CD14-positive monocyte (primary cell): ENCODE results near the gene HOXA13. TPM values are rescaled to one million over a fixed set of nuclear protein-coding genes. Genes with fewer than 3 reads are reported as not detected.

ENCODE experiments used
- DNase-seq, 3 donors: peaks; one replicate each; pipeline ENCODE4 v3.0.0-alpha.2; 2011 to 2022
- H2AFZ ChIP-seq: 2 replicates; pipeline ENCODE4 v1.6.0; 2012; ENCODE audit warnings: mild to moderate bottlenecking, low read depth, low read length, inconsistent platforms; ENCODE audit not compliant: insufficient read depth, poor library complexity, severe bottlenecking
- H3K27ac ChIP-seq, 2 donors: 1 replicate in 1 of 2; 2 replicates in 1 of 2; pipeline ENCODE4 v1.5.1; 2012 to 2013; ENCODE audit warnings: low read length in 2 of 2, control low read depth in 1 of 2, inconsistent platforms in 1 of 2, low read depth in 1 of 2, mild to moderate bottlenecking in 1 of 2
- H3K27me3 ChIP-seq, 2 donors: one replicate each; pipeline versions ENCODE4 v1.6.0 to v1.6.1; 2011 to 2013; ENCODE audit warnings: low read length in 2 of 2; ENCODE audit not compliant: control insufficient read depth in 2 of 2, insufficient read depth in 2 of 2
- H3K36me3 ChIP-seq, 2 donors: replicated peaks in 1 of 2; 1 replicate in 1 of 2; 2 replicates in 1 of 2; pipeline versions ENCODE4 v1.5.1 to v1.6.1; 2012 to 2013; ENCODE audit warnings: low read length in 2 of 2, control low read depth in 1 of 2, inconsistent platforms in 1 of 2, mild to moderate bottlenecking in 1 of 2; ENCODE audit not compliant: insufficient read depth in 2 of 2, control insufficient read depth in 1 of 2
- H3K4me1 ChIP-seq, 2 donors: 1 replicate in 1 of 2; 2 replicates in 1 of 2; pipeline versions ENCODE4 v1.5.1 to v1.6.1; 2012 to 2013; ENCODE audit warnings: low read length in 2 of 2, control low read depth in 1 of 2, inconsistent platforms in 1 of 2, mild to moderate bottlenecking in 1 of 2, moderate library complexity in 1 of 2; ENCODE audit not compliant: insufficient read depth in 2 of 2, control insufficient read depth in 1 of 2
- H3K4me2 ChIP-seq: replicated peaks from 2 replicates; pipeline ENCODE3; 2012; ENCODE audit warnings: low read length, moderate library complexity, mild to moderate bottlenecking; ENCODE audit not compliant: poor library complexity, severe bottlenecking; ENCODE audit errors: extremely low read depth
- H3K4me3 ChIP-seq, 3 experiments: fragments of 200-600 bp in 1 of 3; sonication (generic) in 1 of 3; replicated peaks in 1 of 3; 1 replicate in 2 of 3; 2 replicates in 1 of 3; pipeline ENCODE4 v1.5.1; 2011 to 2013; ENCODE audit warnings: low read length in 3 of 3, mild to moderate bottlenecking in 3 of 3, control low read depth in 2 of 3, low read depth in 2 of 3, inconsistent platforms in 1 of 3, moderate library complexity in 1 of 3
- H3K79me2 ChIP-seq: 2 replicates; pipeline ENCODE4 v1.6.0; 2012; ENCODE audit warnings: mild to moderate bottlenecking, control low read depth, inconsistent platforms, low read length, moderate library complexity; ENCODE audit not compliant: insufficient read depth
- H3K9ac ChIP-seq: 2 replicates; pipeline ENCODE4 v1.6.0; 2017; ENCODE audit warnings: low read length, mild to moderate bottlenecking; ENCODE audit not compliant: insufficient read depth, poor library complexity, severe bottlenecking
- H3K9me3 ChIP-seq, 2 donors: replicated peaks in 1 of 2; 1 replicate in 1 of 2; 2 replicates in 1 of 2; pipeline versions ENCODE4 v1.5.1 to v1.6.1; 2012 to 2013; ENCODE audit warnings: low read length in 2 of 2, control low read depth in 1 of 2; ENCODE audit not compliant: control insufficient read depth in 1 of 2, insufficient read depth in 1 of 2
- H4K20me1 ChIP-seq: 2 replicates; pipeline ENCODE4 v1.6.0; 2012; ENCODE audit warnings: mild to moderate bottlenecking, low read length, control low read depth, moderate library complexity; ENCODE audit not compliant: insufficient read depth
- H3K27ac Mint-ChIP-seq, 7 donors: one replicate each; pipeline ENCODE4 v1.8.0; 2020; ENCODE audit warnings: mild to moderate bottlenecking in 7 of 7, mixed read lengths in 7 of 7, moderate library complexity in 6 of 7, inconsistent platforms in 2 of 7
- H3K27me3 Mint-ChIP-seq, 3 donors: one replicate each; pipeline ENCODE4 v1.8.0; 2021 to 2022; ENCODE audit warnings: low read depth in 3 of 3, mild to moderate bottlenecking in 3 of 3, mixed read lengths in 3 of 3, moderate library complexity in 3 of 3, inconsistent platforms in 1 of 3
- H3K36me3 Mint-ChIP-seq, 2 donors: one replicate each; pipeline ENCODE4 v1.8.0; 2020; ENCODE audit warnings: mixed read lengths in 2 of 2, inconsistent platforms in 1 of 2, mild to moderate bottlenecking in 1 of 2
- H3K4me1 Mint-ChIP-seq: one replicate; pipeline ENCODE4 v1.8.0; 2020; ENCODE audit warnings: mild to moderate bottlenecking, mixed read lengths
- H3K4me3 Mint-ChIP-seq, 2 donors: one replicate each; pipeline ENCODE4 v1.8.0; 2020; ENCODE audit warnings: mild to moderate bottlenecking in 2 of 2, mixed read lengths in 2 of 2, moderate library complexity in 1 of 2
- H3K9me3 Mint-ChIP-seq, 7 donors: one replicate each; pipeline ENCODE4 v1.8.0; 2020 to 2022; ENCODE audit warnings: mixed read lengths in 7 of 7, mild to moderate bottlenecking in 6 of 7, moderate library complexity in 6 of 7, inconsistent platforms in 2 of 7
- CTCF ChIP-seq: fragments of 200-600 bp; IDR thresholded peaks from one replicate; pipeline ENCODE4 v1.8.0; 2022; ENCODE audit warnings: antibody characterized with exemption, mild to moderate bottlenecking
- WGBS: methylation state at CpG from one replicate; pipeline ENCODE4 v1.1.5; 2013; ENCODE audit warnings: missing lambda C conversion rate; ENCODE audit not compliant: insufficient coverage; 5-methylcytosine and 5-hydroxymethylcytosine counted together
- intact Hi-C, 2 donors: fragments of 100-400 bp; cut with micrococcal nuclease; formaldehyde crosslinking; loops; one replicate each; pipeline versions ENCODE4 v1.15.0 to v1.15.1; 2023
- polyA plus RNA-seq, 3 donors: library from polyadenylated mRNA; depleted of rRNA in 1 of 3; unstranded in 2 of 3; stranded (reverse) in 1 of 3; fragments of 300-500 nt in 2 of 3; fragments of >200 nt in 1 of 3; fragmentation: Illumina TruSeq in 2 of 3; gene quantifications; 1 replicate in 2 of 3; 2 replicates in 1 of 3; pipeline ENCODE4 v1.2.3, GENCODE V29; 2012 to 2021

The HOXA13 gene
- polyA plus RNA-seq, 3 donors = not detected

GRCh38 chr7:27173511-27173955, 26.4 kb downstream of the HOXA13 start:
- intact Hi-C loops = loop anchor here in 1 of 2 donors (1.0 to 5.0 kb wide), 2 partner anchors 11 to 1311 kb away; no protein-coding TSS in a partner anchor
- Mint-ChIP-seq H3K27me3 (peaks cover 85 to 96% (median 91%) of the 10 kb centered on the region in 3 donors), H3K36me3 (peaks cover 15 to 23% of the 10 kb centered on the region in 2 donors), H3K9me3 (peaks cover 2 to 36% (median 16%) of the 10 kb centered on the region in 7 donors), H3K27ac (no peak overlapping the region), H3K4me3 (peak overlapping the region; percentile 58 to 81), H3K4me1 (peaks cover 36% of the 10 kb centered on the region)
- Histone ChIP-seq H3K9ac (peak overlapping the region; percentile 45), H2AFZ (peak overlapping the region; percentile 88), H3K36me3 (no peaks in the 10 kb centered on the region), H3K9me3 (peaks cover 11 to 30% of the 10 kb centered on the region in 2 donors), H3K4me3 (peak overlapping the region; percentile 23 to 76 (median 39)), H4K20me1 (peaks cover 9% of the 10 kb centered on the region), H3K4me2 (peak overlapping the region; percentile 92), H3K27ac (no peak overlapping the region), H3K4me1 (peaks cover 39 to 57% of the 10 kb centered on the region in 2 donors), H3K79me2 (no peaks in the 10 kb centered on the region), H3K27me3 (peaks cover 60 to 98% of the 10 kb centered on the region in 2 donors)
- under 1% methylated on average over 59 of the region's 59 CpGs for WGBS
- TF ChIP-seq CTCF = no peak
- peak; percentile 66 to 75 (median 73) for DNase-seq

GRCh38 chr7:27172823-27173510, 26.9 kb downstream of the HOXA13 start:
- Histone ChIP-seq H3K4me3 (peak overlapping the region; percentile 23 to 76 (median 39)), H2AFZ (peak overlapping the region; percentile 88), H3K36me3 (no peaks in the 10 kb centered on the region), H3K9me3 (peaks cover 11 to 34% of the 10 kb centered on the region in 2 donors), H3K27ac (no peak overlapping the region), H3K27me3 (peaks cover 65 to 98% of the 10 kb centered on the region in 2 donors), H3K79me2 (no peaks in the 10 kb centered on the region), H3K4me1 (peaks cover 44 to 62% of the 10 kb centered on the region in 2 donors), H3K4me2 (peak overlapping the region; percentile 92), H4K20me1 (peaks cover 9% of the 10 kb centered on the region), H3K9ac (peak overlapping the region; percentile 45)
- peaks cover 41% of the 10 kb centered on the region for H3K4me1 Mint-ChIP-seq
- H3K36me3 Mint-ChIP-seq = peaks cover 15 to 25% of the 10 kb centered on the region in 2 donors
- no peak for TF ChIP-seq CTCF
- peaks cover 85 to 98% (median 91%) of the 10 kb centered on the region in 3 donors for H3K27me3 Mint-ChIP-seq
- peaks cover 2 to 40% (median 20%) of the 10 kb centered on the region in 7 donors for H3K9me3 Mint-ChIP-seq
- intact Hi-C loops = loop anchor here in 1 of 2 donors (1.0 to 5.0 kb wide), 2 partner anchors 11 to 1311 kb away; no protein-coding TSS in a partner anchor
- no peak for DNase-seq
- H3K27ac Mint-ChIP-seq = no peak overlapping the region
- WGBS = under 1% methylated on average over 56 of the region's 58 CpGs
- peak overlapping the region; percentile 74 to 89 for H3K4me3 Mint-ChIP-seq
